Measurements from ENCODE around the gene C22orf15.

The C22orf15 gene

GRCh38 chr22:23787600-23787896 lies 24.8 kb downstream of the C22orf15 start:
- DNase-seq (ENCODE audit: low read depth in 2 of 2): no peak

DNA sequence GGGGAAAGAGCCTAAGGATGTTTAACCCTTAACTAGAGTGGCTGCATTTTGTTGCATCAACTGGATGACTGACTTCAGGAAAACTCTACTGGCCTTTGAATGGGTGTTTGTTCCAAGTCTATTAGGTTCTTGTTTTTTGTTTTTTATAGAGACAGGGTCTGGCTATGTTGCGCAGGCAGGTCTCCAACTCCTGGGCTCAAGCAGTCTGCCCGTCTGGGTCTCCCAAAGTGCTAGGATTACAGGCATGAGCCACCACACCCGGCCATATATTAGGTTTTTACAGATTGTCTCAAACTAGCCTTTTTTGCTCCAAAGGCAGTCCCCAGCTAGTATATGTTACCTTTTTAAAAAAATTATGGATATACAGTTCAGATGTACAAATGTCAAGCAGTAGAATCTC lies 25.1 kb downstream of the C22orf15 start:
- DNase-seq (ENCODE audit: low read depth in 2 of 2): no peak

DNA sequence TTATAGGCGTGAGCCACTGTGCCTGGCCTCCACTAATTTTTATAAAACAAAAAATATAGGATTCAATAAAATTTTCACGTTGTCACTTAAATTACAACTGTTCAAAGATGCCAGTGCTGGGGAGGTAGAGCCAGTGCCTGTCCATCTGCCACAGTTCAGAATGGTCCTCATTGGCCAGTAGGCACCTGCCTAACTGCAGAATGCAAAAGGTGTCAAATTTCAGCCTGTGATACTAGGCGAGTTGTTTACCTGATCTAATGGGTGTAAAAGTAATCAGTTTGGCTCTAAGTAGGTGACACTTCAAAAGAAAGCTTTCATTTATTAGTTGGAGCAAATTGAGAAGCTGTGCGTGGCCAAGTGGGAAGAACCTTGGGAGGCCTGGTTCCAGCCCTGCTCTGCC lies 26.3 kb downstream of the C22orf15 start:
- DNase-seq (ENCODE audit: low read depth in 2 of 2): no peak

- DNase-seq (ENCODE audit: low read depth in 2 of 2): no peak
These were observed 26.8 kb downstream of the C22orf15 start for GRCh38 chr22:23789638-23790037.

DNA sequence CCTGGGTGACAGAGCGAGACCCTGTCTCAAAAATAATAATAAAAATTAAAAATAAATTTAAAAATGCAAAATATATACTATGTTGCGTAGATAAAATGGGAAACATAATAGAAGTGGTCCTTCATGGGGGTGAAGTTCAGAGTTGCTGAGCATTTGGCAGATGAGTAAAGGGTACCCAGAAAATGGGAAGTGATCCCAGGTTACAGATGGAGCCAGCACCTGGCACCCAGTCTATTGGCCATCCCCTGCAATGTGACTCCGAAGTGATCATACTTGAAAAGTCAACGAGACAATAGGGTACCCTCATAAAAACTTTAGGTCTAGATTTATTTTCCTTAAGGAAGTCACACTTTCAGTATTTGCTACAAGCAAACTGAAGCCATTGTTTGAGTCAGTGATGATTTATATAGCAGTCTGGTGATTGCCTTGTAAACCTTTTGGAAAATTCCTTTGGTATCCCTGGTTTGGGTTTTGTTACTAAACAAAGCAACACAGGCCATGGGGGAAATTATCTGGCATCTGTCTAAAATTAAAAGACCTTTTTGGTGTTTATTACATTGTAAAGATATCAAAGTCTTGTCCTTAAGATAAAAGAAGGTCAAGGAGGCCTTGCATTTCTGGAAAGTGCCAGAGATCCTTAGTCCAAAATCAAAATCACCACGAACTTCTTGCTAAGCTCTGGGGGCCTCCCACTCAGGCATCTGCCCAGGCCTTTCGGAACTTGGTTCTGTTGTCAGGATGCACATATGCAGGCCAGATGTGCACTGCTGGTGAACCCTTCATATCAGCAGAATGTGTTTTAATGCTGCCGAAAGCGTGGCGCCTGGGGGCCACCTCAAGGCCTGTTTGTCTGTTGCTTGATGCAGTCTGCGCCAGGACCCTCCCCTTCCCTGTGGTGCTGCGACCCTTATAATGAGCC lies 28.3 kb downstream of the C22orf15 start:
- DNase-seq (ENCODE audit: low read depth in 2 of 2): no peak

GRCh38 chr22:23791738-23792645 lies 29.2 kb downstream of the C22orf15 start:
- no peak for DNase-seq (ENCODE audit: low read depth in 2 of 2)

DNA sequence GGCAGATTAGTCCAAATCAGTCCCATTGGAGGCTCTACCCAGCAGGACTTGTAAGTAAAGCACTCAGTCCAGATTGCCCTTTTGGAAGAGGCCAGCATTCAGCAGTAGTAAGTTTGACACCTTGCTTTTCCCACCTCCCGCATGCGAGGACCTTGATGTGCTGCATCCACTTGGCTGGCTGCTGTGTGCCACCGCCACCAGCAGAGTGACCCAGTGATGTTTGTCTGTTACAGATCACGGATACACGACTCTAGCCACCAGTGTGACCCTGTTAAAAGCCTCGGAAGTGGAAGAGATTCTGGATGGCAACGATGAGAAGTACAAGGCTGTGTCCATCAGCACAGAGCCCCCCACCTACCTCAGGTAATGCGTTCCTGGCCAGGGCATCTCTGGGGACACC lies 30.5 kb downstream of the C22orf15 start:
- DNase-seq (ENCODE audit: low read depth in 2 of 2): no peak

DNA sequence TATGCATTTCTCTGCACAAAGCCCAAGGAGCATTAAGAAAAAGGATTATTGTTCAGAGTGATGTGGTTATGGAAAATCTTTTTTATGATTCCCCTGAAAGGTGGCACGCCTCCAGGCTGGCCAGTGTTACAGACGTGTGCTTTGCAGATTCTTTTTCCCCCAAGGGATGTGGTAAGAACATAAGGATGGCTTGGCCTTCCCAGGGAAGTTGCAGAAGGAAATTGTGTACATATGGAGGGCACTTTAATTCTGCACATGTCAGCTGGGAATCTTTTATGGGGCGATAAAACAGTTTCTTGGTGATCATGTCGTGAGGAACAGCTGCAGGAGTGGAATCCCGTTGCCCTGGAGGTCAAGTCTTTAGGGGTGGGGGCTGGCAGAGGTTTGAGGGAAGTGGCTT lies 33.7 kb downstream of the C22orf15 start:
- no peak for DNase-seq (ENCODE audit: low read depth in 2 of 2)

DNA sequence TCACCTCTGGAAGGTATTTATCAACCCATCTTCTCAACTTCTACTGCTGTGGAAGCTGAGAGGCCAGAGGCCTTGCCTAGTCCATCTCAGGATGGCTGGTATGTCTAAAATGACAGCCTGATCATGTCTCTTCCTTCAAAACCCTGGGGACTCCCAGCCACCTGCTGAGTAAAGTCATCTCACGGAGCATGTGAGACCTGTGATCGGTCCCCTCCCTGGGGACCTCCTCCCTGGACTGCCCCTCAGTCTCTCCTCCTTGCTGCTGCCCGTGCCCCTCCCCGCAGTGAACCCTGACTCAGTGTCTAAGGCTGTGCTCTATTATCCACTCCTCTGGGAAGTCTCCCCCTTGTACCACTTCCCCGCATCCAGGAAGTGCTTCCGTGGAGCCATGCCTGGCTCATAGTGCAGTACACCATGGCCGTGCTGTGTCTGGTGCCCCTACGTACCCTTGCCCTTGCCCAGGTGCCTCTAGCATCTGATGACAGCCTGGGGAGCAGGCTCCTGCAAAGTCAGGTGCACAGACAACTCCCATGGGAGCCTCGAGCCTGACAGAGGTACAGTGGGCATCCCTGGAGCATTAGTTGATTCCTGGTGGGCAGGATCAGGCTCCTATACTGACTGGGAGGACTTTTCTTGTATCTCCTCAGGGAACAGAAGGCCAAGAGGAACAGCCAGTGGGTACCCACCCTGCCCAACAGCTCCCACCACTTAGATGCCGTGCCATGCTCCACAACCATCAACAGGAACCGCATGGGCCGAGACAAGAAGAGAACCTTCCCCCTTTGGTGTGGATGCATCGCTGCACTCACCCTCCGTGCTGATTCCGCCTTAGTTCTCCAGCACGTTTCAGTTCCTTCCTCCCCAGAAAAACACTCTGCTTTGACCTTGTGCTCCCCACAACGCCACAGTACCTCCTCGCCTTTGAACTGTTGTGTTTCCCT lies 37.8 kb downstream of the C22orf15 start:
- no peak for DNase-seq (ENCODE audit: low read depth in 2 of 2)

- no peak for DNase-seq (ENCODE audit: low read depth in 2 of 2)
These were observed 38.5 kb downstream of the C22orf15 start for GRCh38 chr22:23801238-23801821.

GRCh38 chr22:23801886-23802377 lies 39.1 kb downstream of the C22orf15 start:
- DNase-seq (ENCODE audit: low read depth in 2 of 2): no peak

GRCh38 chr22:23803001-23803819 lies 40.4 kb downstream of the C22orf15 start:
- no peak for DNase-seq (ENCODE audit: low read depth in 2 of 2)

DNA sequence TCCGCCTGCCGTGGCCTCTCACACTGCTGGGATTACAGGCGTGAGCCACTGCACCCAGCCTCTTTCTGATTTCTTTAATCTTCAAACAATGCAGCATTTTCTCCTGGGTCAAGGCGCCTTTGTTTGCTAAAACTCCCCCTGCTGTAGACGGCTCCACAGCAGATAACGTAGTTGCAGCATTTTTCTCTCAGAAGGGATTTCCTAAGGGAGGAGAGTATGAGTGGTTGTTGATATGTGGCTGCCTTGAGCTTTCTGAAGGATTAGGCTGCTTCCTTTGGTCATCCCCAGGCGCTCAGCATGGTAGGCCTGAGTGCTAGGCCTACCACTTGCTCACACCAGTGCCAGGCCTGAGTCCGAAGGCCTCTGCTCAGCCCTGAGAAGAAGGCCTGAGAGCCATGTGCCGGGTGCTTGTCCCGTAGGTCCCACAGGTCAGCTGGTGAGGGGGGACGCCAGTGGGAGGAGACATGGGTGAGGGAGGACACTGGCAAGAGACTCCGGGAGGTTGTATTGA lies 42.0 kb downstream of the C22orf15 start:
- DNase-seq (ENCODE audit: low read depth in 2 of 2): no peak

DNA sequence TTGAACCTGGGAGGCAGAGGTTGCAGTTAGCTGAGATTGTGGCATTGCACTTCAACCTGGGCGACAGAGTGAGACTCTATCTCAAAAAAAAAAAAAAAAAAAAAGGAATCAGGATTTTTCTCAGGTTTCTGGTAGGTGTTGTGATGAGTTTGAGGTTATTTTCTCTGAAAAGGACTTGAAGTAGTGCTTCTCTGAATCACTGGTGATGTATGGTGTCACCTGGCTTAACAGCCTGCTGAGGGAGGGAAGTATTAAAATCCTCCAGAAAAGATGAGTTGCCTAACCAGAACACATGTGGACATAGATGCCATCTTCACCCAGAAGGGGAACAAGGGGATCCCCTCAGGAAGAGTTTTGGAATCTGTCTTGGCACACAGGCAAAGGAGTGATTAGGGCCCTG lies 44.0 kb downstream of the C22orf15 start:
- DNase-seq (ENCODE audit: low read depth in 2 of 2): no peak

GRCh38 chr22:23812378-23812777 lies 49.6 kb downstream of the C22orf15 start:
- DNase-seq (ENCODE audit: low read depth in 2 of 2): no peak
